ENCODE results near the gene FBXL14.
A peak's percentile ranks its signal among the peaks of the same experiment; 100 is the strongest.

FBXL14 gene

GRCh38 chr12:1594261-1595025 is at the start of gene FBXL14:
Gene FBXL14, minus strand, starts transcription at chr12:1594581. Its CDS starts 515 bp downstream, at chr12:1594066.
- peak; percentile 90 for DNase-seq (ENCODE audit: low read depth)
- TF ChIP-seq CTCF (IDR thresholded peaks at IDR 0.05; ENCODE audit: low read length, missing control alignments) = no peak
- peak within 1 kb of the TSS; percentile 76 for H3K4me3 ChIP-seq (replicated peaks; ENCODE audit: low read depth, low read length)

DNA sequence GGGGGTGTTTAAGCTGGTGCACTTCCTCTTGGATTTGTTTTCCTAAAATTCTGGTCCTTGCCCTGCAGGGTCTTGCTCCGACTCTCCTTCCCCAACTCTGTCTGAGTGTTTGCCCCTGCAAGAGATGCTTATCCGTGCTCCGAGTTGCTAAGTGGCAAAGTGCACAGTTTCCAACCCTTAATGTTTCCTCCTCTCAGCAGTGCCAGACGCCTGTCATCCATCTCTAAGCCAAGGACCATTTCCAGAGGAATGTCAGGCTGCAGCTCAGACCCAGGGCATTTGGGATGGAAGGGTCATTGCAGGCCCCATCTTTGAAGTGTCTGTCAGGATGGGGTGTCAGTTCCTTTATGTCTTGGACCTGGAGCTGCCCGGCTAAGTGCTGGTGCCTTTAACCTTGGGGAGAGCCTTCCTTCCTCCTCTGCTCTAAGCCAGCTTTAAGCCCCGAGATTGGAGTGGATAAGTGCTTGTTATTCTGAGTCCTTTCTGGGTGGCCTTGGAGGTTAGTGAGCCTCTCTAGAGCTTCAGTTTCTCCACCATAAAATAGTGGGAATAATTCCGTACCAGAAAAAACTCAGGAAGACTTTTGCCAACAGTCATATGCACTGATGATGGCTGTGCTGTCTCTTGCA is 49.6 kb upstream of the FBXL14 start:
- no peak for DNase-seq (ENCODE audit: low read depth)
- TF ChIP-seq CTCF (IDR thresholded peaks at IDR 0.05; ENCODE audit: low read length, missing control alignments) = no peak
- H3K4me3 ChIP-seq (replicated peaks; ENCODE audit: low read depth, low read length) = no peak overlapping the region

- no peak for TF ChIP-seq CTCF (IDR thresholded peaks at IDR 0.05; ENCODE audit: low read length, missing control alignments)
- no peak for DNase-seq (ENCODE audit: low read depth)
- H3K4me3 ChIP-seq (replicated peaks; ENCODE audit: low read depth, low read length) = no peak overlapping the region
Measured at GRCh38 chr12:1643043-1643442, 48.7 kb upstream of the FBXL14 start.

GRCh38 chr12:1642513-1642912 is 48.1 kb upstream of the FBXL14 start:
- TF ChIP-seq CTCF (IDR thresholded peaks at IDR 0.05; ENCODE audit: low read length, missing control alignments) = no peak
- DNase-seq (ENCODE audit: low read depth) = no peak
- H3K4me3 ChIP-seq (replicated peaks; ENCODE audit: low read depth, low read length) = no peak overlapping the region

DNA sequence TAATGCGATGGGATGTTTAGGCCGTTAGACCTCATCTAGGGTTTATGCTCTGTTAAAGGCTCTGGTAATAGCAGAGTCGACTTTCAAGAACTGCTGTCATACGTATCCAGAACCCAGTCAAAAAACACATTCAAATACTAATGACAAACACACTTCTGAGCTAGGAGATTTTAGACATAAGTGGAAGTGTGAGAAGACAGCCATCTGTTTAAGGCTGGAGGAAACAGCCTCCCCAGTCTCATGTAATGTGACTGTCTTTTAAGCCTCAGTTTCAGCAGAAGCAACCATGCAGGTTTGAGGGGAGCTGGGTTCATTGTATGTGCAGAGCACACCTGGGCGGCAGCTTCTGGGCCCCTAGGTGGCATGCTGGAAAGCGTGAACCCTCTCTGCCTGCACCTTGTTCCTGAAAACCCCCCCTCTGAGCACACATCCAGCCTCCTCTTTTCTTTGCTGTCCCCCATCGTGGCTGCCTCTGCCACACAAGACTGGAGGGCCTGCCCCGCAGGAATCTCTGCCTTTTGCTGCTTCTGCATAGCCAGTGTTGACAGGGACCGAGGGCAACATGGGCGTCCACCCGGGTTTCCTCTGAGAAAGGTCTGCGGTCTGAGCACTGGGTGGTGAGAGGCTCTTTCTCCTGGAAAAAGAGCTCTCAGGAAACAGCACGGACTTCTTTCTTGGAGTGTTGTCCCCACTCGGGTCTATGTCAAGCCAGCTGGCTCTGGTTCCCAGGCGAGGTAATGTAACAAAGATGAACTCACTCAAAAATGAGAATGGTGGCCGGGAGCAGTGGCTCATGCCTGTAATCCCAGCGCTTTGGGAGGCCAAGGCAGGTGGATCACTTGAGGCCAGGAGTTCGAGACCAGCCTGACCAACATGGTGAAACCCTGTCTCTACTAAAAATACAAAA is 46.2 kb upstream of the FBXL14 start:
- no peak overlapping the region for H3K4me3 ChIP-seq (replicated peaks; ENCODE audit: low read depth, low read length)
- TF ChIP-seq CTCF (IDR thresholded peaks at IDR 0.05; ENCODE audit: low read length, missing control alignments) = no peak
- no peak for DNase-seq (ENCODE audit: low read depth)

DNA sequence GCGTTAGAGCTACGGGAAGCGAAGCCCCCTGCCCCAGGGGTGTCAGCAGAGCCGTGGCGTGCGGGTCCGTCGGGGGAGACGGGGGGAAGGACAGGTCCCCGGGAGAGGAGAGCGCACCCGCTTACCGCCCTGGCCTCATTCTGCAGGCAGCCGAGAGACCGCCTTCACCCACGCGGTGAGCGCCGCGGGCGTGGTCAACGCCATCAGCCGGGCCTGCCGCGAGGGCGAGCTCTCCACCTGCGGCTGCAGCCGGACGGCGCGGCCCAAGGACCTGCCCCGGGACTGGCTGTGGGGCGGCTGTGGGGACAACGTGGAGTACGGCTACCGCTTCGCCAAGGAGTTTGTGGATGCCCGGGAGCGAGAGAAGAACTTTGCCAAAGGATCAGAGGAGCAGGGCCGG is 45.2 kb upstream of the FBXL14 start:
- H3K4me3 ChIP-seq (replicated peaks; ENCODE audit: low read depth, low read length) = no peak overlapping the region
- no peak for DNase-seq (ENCODE audit: low read depth)
- TF ChIP-seq CTCF (IDR thresholded peaks at IDR 0.05; ENCODE audit: low read length, missing control alignments) = no peak

Data from fibroblast of pulmonary artery (primary cell).